Stimulated activated naive CD4-positive, alpha-beta T cell (primary cell): ENCODE data around the gene SZT2.
"Not testable (repeated sequence)": the region's sequence is repeated elsewhere in the genome, so short reads cannot be mapped to it uniquely, and the experiment has no call there.

Experiments used
- DNase-seq, 6 experiments: peaks; one replicate each; lab custom pipeline; 2025; lab: John Stamatoyannopoulos, UW

SZT2 gene

GRCh38 chr1:43363283-43363934 lies 26.3 kb upstream of the SZT2 start:
- DNase-seq = no peak

- DNase-seq = no peak
These were observed 25.7 kb upstream of the SZT2 start for GRCh38 chr1:43363935-43364525.

- DNase-seq = no peak
These were observed 24.0 kb upstream of the SZT2 start for GRCh38 chr1:43365678-43366077.

GRCh38 chr1:43366179-43366578 lies 23.5 kb upstream of the SZT2 start:
- DNase-seq = no peak

- no peak for DNase-seq
These were observed 23.1 kb upstream of the SZT2 start for GRCh38 chr1:43366601-43367025.

- peak in 5 of 6 experiments; percentile 30 to 62 (median 51) for DNase-seq
These were observed 22.4 kb upstream of the SZT2 start for GRCh38 chr1:43367026-43367903.

- peak; percentile 36 to 76 (median 59) for DNase-seq
These were observed 21.6 kb upstream of the SZT2 start, which contains the start of gene ELOVL1 for GRCh38 chr1:43367904-43368645. ELOVL1 (minus strand) TSS chr1:43368011; CDS start chr1:43365609, 2,402 bp downstream.

- no peak for DNase-seq
These were observed 21.1 kb upstream of the SZT2 start for GRCh38 chr1:43368646-43369020.

- not testable (repeated sequence) for DNase-seq
These were observed 19.9 kb upstream of the SZT2 start for GRCh38 chr1:43369779-43370178.

GRCh38 chr1:43370564-43370963 lies 19.1 kb upstream of the SZT2 start:
- DNase-seq = no peak

- no peak for DNase-seq
These were observed 17.5 kb upstream of the SZT2 start for GRCh38 chr1:43372172-43372571.

GRCh38 chr1:43373066-43373940 lies 16.4 kb upstream of the SZT2 start:
- DNase-seq = no peak

GRCh38 chr1:43376723-43377235 lies 12.9 kb upstream of the SZT2 start:
- DNase-seq = no peak

- DNase-seq = no peak
These were observed 11.9 kb upstream of the SZT2 start for GRCh38 chr1:43377831-43378230.

- DNase-seq = no peak
These were observed 10.2 kb upstream of the SZT2 start for GRCh38 chr1:43379476-43379875.

- DNase-seq = no peak
These were observed 8.1 kb upstream of the SZT2 start for GRCh38 chr1:43381612-43382011.

GRCh38 chr1:43382027-43382779 lies 7.5 kb upstream of the SZT2 start:
- DNase-seq = no peak

- DNase-seq = no peak
These were observed 6.2 kb upstream of the SZT2 start for GRCh38 chr1:43383449-43383848.

GRCh38 chr1:43386676-43387075 lies 3.0 kb upstream of the SZT2 start:
- DNase-seq = no peak

GRCh38 chr1:43387976-43388599 lies 1.6 kb upstream of the SZT2 start:
- no peak for DNase-seq
